Measurements from ENCODE around the gene LHX6. TPM values are rescaled to one million over a fixed set of nuclear protein-coding genes. Genes with fewer than 3 reads are reported as not detected.

LHX6 gene
- total and polyA plus RNA-seq, 2 of the 13 experiments (the other 11 are each of a cell fraction or from before 2014, with no cell fraction given) = 1.1 to 1.3 TPM

DNA sequence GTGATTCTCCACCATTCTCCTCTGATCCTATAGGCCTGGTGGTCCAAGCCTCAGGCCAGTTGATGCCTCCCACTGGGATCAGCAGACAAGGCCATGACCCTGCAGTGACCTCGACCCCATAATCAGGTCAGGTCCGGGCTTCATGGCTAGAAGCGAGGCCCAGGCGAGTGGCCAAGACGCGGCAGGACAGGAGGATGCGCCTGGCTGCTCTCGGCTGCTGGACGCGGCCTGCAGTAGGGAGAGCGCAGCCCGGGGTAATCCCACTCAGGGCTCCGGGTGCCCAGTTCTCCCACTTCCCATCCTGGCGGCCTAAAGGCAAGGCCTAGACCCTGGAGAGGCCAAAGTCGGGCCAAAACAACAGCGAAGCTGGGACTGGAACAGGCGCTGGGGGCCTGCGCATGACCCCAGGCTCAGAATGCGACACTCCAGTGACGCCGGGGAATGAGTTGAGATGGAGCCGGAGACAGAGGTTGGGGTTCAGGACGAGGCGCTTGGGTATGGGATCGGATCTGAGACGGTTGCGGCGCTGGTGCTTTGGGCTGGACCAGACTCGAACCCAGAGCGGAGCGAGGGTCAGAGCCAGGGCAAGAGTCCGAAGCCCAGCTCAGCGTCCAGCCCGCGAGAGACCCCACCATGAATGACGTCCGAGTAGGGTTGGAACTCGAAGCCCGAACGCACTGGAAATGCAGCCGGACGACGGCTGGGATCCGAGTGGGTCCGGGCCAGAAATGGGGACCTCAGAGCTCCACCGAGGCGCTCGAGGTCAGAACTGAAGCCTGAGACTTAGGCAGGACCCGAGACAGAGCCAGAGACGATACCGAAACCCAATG is 3.2 kb downstream of the LHX6 start:
- no peak for TF ChIP-seq ZNF180 (CRISPR knock-in tag; IDR thresholded peaks at IDR 0.05; ENCODE audit: borderline replicate concordance, low read depth)
- TF ChIP-seq TBL1XR1 (IDR thresholded peaks at IDR 0.05; ENCODE audit: borderline replicate concordance, low read length, partially characterized antibody) = no peak
- TF ChIP-seq NFATC3 (CRISPR knock-in tag; IDR thresholded peaks at IDR 0.05) = no peak
- TF ChIP-seq, protein P1, sequence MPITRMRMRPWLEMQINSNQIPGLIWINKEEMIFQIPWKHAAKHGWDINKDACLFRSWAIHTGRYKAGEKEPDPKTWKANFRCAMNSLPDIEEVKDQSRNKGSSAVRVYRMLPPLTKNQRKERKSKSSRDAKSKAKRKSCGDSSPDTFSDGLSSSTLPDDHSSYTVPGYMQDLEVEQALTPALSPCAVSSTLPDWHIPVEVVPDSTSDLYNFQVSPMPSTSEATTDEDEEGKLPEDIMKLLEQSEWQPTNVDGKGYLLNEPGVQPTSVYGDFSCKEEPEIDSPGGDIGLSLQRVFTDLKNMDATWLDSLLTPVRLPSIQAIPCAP (CRISPR knock-in tag; IDR thresholded peaks at IDR 0.05; ENCODE audit: low read depth) = no peak
- no peak for TF ChIP-seq ZFP36L2 (CRISPR knock-in tag; IDR thresholded peaks at IDR 0.05)
- no peak for TF ChIP-seq NFE2L2 (IDR thresholded peaks at IDR 0.05; ENCODE audit: low read length)
- no peak for TF ChIP-seq IRF2 (CRISPR knock-in tag; IDR thresholded peaks at IDR 0.05)
- TF ChIP-seq, protein P2, sequence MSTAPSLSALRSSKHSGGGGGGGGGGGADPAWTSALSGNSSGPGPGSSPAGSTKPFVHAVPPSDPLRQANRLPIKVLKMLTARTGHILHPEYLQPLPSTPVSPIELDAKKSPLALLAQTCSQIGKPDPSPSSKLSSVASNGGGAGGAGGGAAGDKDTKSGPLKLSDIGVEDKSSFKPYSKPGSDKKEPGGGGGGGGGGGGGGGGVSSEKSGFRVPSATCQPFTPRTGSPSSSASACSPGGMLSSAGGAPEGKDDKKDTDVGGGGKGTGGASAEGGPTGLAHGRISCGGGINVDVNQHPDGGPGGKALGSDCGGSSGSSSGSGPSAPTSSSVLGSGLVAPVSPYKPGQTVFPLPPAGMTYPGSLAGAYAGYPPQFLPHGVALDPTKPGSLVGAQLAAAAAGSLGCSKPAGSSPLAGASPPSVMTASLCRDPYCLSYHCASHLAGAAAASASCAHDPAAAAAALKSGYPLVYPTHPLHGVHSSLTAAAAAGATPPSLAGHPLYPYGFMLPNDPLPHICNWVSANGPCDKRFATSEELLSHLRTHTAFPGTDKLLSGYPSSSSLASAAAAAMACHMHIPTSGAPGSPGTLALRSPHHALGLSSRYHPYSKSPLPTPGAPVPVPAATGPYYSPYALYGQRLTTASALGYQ (CRISPR knock-in tag; IDR thresholded peaks at IDR 0.05) = no peak
- TF ChIP-seq ZNF792 (CRISPR knock-in tag; IDR thresholded peaks at IDR 0.05) = no peak
- no peak for TF ChIP-seq MLXIP (CRISPR knock-in tag; IDR thresholded peaks at IDR 0.05; ENCODE audit: borderline replicate concordance)
- peaks cover 22% of the 10 kb centered on the region for H3K4me1 ChIP-seq (ENCODE audit: insufficient read depth, low read length)
- H3K27ac ChIP-seq (ENCODE audit: extremely low read length, insufficient read depth, low read length) = no peak overlapping the region
- H3K36me3 ChIP-seq (replicated peaks in 1 of 2; ENCODE audit: control insufficient read depth in 1 of 2, insufficient read depth in 2 of 2, low read length in 2 of 2) = no peaks in the 10 kb centered on the region
- no peak overlapping the region for H3K9ac ChIP-seq (ENCODE audit: insufficient read depth, low read depth, low read length)
- ChIA-PET CTCF (ENCODE audit: low intra/inter-chr PET ratio, low total read pairs) (no interaction called here), POLR2A (interaction anchor here (0.5 kb wide), 1 partner anchor 12 kb away, joined by 3 read pairs; no protein-coding TSS in a partner anchor)
- no peaks in the 10 kb centered on the region for H3K9me3 ChIP-seq (ENCODE audit: low read length)
- H2AFZ ChIP-seq (ENCODE audit: low read length) = no peak overlapping the region
- in situ Hi-C loops (cut with HindIII; ENCODE audit: extremely low pct_ligation_motif_present, low pct_unique_long_range_greater_than_20kb) (no loop called here), intact Hi-C loops (cut with micrococcal nuclease; ENCODE audit: unreplicated experiment) (no loop called here)
- FAIRE-seq (no peak), DNase-seq (ENCODE audit: low spot score) (no peak), ATAC-seq (no peak)
- H3K79me2 ChIP-seq (ENCODE audit: insufficient read depth, low read length) = no peaks in the 10 kb centered on the region
- peaks cover 16 to 92% of the 10 kb centered on the region in 2 experiments for H3K27me3 ChIP-seq (ENCODE audit: control insufficient read depth in 1 of 2, insufficient read depth in 2 of 2, low read length in 2 of 2)
- WGBS (ENCODE audit: low lambda C conversion rate) = 67% methylated on average over 34 of the region's 51 CpGs
- H4K20me1 ChIP-seq (ENCODE audit: insufficient read depth, low read length) = no peaks in the 10 kb centered on the region
- H3K4me3 ChIP-seq (replicated peaks in 1 of 3; ENCODE audit: insufficient read depth in 1 of 3, low read depth in 2 of 3, low read length in 3 of 3) = no peak overlapping the region
- H3K4me2 ChIP-seq (ENCODE audit: low read depth, low read length) = no peak overlapping the region
- no TSS peak for BruUV-seq (replicated peaks)

Data from HepG2 (cell line).